GM12891 (cell line): ENCODE data around the gene ENOSF1.
A peak's percentile ranks its signal among the peaks of the same experiment; 100 is the strongest.

Source experiments
- PAX5 ChIP-seq: IDR thresholded peaks from 2 replicates; pipeline ENCODE4 v1.6.1; 2011; ENCODE audit warnings: low read length, moderate library complexity, mild to moderate bottlenecking; ENCODE audit not compliant: insufficient read depth, severe bottlenecking
- POLR2A ChIP-seq: IDR thresholded peaks from 2 replicates; pipeline ENCODE4 v1.6.1; 2011; ENCODE audit warnings: low read depth, low read length, control low read depth
- POLR2AphosphoS5 ChIP-seq: IDR thresholded peaks from 2 replicates; pipeline ENCODE4 v1.6.1; 2011; ENCODE audit warnings: low read depth, low read length, control low read depth
- POU2F2 ChIP-seq: IDR thresholded peaks from 2 replicates; pipeline ENCODE4 v1.6.1; 2011; ENCODE audit warnings: low read depth, mild to moderate bottlenecking, control low read depth, low read length, moderate library complexity
- TAF1 ChIP-seq: IDR thresholded peaks from 2 replicates; pipeline ENCODE4 v1.6.1; 2011; ENCODE audit warnings: low read depth, low read length, control low read depth

GRCh38 chr18:708096-708495, 4.3 kb downstream of the ENOSF1 start:
- TF ChIP-seq POU2F2 (no peak), POLR2A (no peak), PAX5 (peak; percentile 20), POLR2AphosphoS5 (no peak), TAF1 (no peak)
